Liver (tissue), 9 donors: ENCODE data around the gene COMMD2. TPM values are rescaled to one million over a fixed set of nuclear protein-coding genes. Genes with fewer than 3 reads are reported as not detected.
A peak's percentile ranks its signal among the peaks of the same experiment; 100 is the strongest.

Source experiments
- DNase-seq: peaks from one replicate; pipeline ENCODE4 v3.0.0-alpha.2; 2017; ENCODE audit warnings: low spot score
- H3K27ac ChIP-seq, 2 donors: one replicate each; pipeline ENCODE4 v1.7.0; 2013; ENCODE audit warnings: inconsistent platforms in 2 of 2, low read length in 2 of 2, control low read depth in 1 of 2, low read depth in 1 of 2, mild to moderate bottlenecking in 1 of 2
- H3K27me3 ChIP-seq, 4 donors: one replicate each; pipeline versions ENCODE4 v1.6.1 to v1.7.0; 2013; ENCODE audit warnings: low read length in 3 of 4, inconsistent platforms in 1 of 4, mild to moderate bottlenecking in 1 of 4, moderate library complexity in 1 of 4; ENCODE audit not compliant: control insufficient read depth in 4 of 4, insufficient read depth in 4 of 4
- H3K36me3 ChIP-seq, 4 donors: one replicate each; pipeline versions ENCODE4 v1.6.1 to v1.7.0; 2013; ENCODE audit warnings: low read length in 3 of 4, mild to moderate bottlenecking in 3 of 4, low read depth in 1 of 4, moderate library complexity in 1 of 4; ENCODE audit not compliant: control insufficient read depth in 4 of 4, insufficient read depth in 3 of 4
- H3K4me1 ChIP-seq, 4 donors: one replicate each; pipeline versions ENCODE4 v1.6.1 to v1.7.0; 2013; ENCODE audit warnings: low read length in 3 of 4, mild to moderate bottlenecking in 3 of 4, moderate library complexity in 1 of 4; ENCODE audit not compliant: control insufficient read depth in 4 of 4, insufficient read depth in 4 of 4
- H3K4me3 ChIP-seq, 3 donors: one replicate each; pipeline versions ENCODE4 v1.6.1 to v1.7.0; 2013; ENCODE audit warnings: low read length in 3 of 3, control low read depth in 1 of 3, low read depth in 1 of 3, mild to moderate bottlenecking in 1 of 3
- H3K9ac ChIP-seq, 2 donors: one replicate each; pipeline ENCODE4 v1.7.0; 2013; ENCODE audit warnings: low read length in 2 of 2, mild to moderate bottlenecking in 2 of 2, moderate library complexity in 2 of 2, control low read depth in 1 of 2, low read depth in 1 of 2
- H3K9me3 ChIP-seq, 4 donors: one replicate each; pipeline versions ENCODE4 v1.6.1 to v1.7.0; 2013; ENCODE audit warnings: low read length in 3 of 4; ENCODE audit not compliant: control insufficient read depth in 4 of 4
- ATF3 ChIP-seq: IDR thresholded peaks from 2 replicates; pipeline ENCODE4 v1.6.1; 2016; ENCODE audit warnings: antibody characterized with exemption
- FOXA2 ChIP-seq: IDR thresholded peaks from 2 replicates; pipeline ENCODE4 v1.6.1; 2016; ENCODE audit warnings: antibody characterized with exemption
- GABPA ChIP-seq, 2 donors: IDR thresholded peaks in 1 of 2; conservative IDR thresholded peaks in 1 of 2; 2 replicates each; pipeline ENCODE4 v1.6.1; 2016; ENCODE audit warnings: antibody characterized with exemption in 2 of 2, mild to moderate bottlenecking in 1 of 2, moderate library complexity in 1 of 2
- HNF4A ChIP-seq, 2 donors: conservative IDR thresholded peaks; 2 replicates each; pipeline ENCODE4 v1.6.1; 2016; ENCODE audit warnings: antibody characterized with exemption in 2 of 2, mild to moderate bottlenecking in 2 of 2
- JUND ChIP-seq, 2 donors: IDR thresholded peaks; 2 replicates each; pipeline ENCODE4 v1.6.1; 2016; ENCODE audit warnings: antibody characterized with exemption in 2 of 2
- MAX ChIP-seq: IDR thresholded peaks from 2 replicates; pipeline ENCODE4 v1.6.1; 2016; ENCODE audit warnings: antibody characterized with exemption
- NR2F2 ChIP-seq: IDR thresholded peaks from 2 replicates; pipeline ENCODE4 v1.6.1; 2016; ENCODE audit warnings: antibody characterized with exemption
- RAD21 ChIP-seq, 2 donors: IDR thresholded peaks; 2 replicates each; pipeline ENCODE4 v1.6.1; 2016; ENCODE audit warnings: antibody characterized with exemption in 2 of 2, mild to moderate bottlenecking in 2 of 2
- REST ChIP-seq: IDR thresholded peaks from 2 replicates; pipeline ENCODE4 v1.6.1; 2016; ENCODE audit warnings: antibody characterized with exemption, mild to moderate bottlenecking
- RXRA ChIP-seq, 2 donors: IDR thresholded peaks; 2 replicates each; pipeline ENCODE4 v1.6.1; 2017 to 2018; ENCODE audit warnings: antibody characterized with exemption in 2 of 2, mild to moderate bottlenecking in 1 of 2
- SP1 ChIP-seq: IDR thresholded peaks from 2 replicates; pipeline ENCODE4 v1.6.1; 2018; ENCODE audit warnings: antibody characterized with exemption, mild to moderate bottlenecking
- TAF1 ChIP-seq: conservative IDR thresholded peaks from 2 replicates; pipeline ENCODE4 v1.6.1; 2016; ENCODE audit warnings: antibody characterized with exemption, mild to moderate bottlenecking
- YY1 ChIP-seq: IDR thresholded peaks from 2 replicates; pipeline ENCODE4 v1.6.1; 2016; ENCODE audit warnings: antibody characterized with exemption, mild to moderate bottlenecking
- WGBS: extraction: QIAGEN DNeasy Blood & Tissue Kit; methylation state at CpG from one replicate; pipeline ENCODE4 v1.1.7; 2013; 5-methylcytosine and 5-hydroxymethylcytosine counted together
- polyA plus RNA-seq, 2 donors: library from polyadenylated mRNA; stranded (reverse) in 1 of 2; unstranded in 1 of 2; fragments of 200-250 nt in 1 of 2; fragments of >200 nt in 1 of 2; fragmentation: Nextera tagmentation in 1 of 2; extraction: Ambion mirVana in 1 of 2; gene quantifications; one replicate each; pipeline versions ENCODE4 v1.2.1 to v1.2.3, GENCODE V29; 2013 to 2015
- total RNA-seq, 2 donors: library from RNA; depleted of rRNA; stranded (reverse); fragments of >200 nt; gene quantifications; one replicate each; pipeline ENCODE4 v1.2.3, GENCODE V29; 2014
- TF ChIP-seq, protein P1 (sequence below): IDR thresholded peaks from 2 replicates; pipeline ENCODE4 v1.6.1; 2016; ENCODE audit warnings: antibody characterized with exemption
- donor health status: healthy.
- donor health status: healthy.
- donor health status: healthy.
- donor health status: healthy.
- donor health status: healthy.

Gene COMMD2
- total and polyA plus RNA-seq, 4 donors, result 5.8 to 15.4 (median 11.2) TPM

- Histone ChIP-seq H3K9ac (no peak overlapping the region), H3K27me3 (no peaks in the 10 kb centered on the region), H3K27ac (no peak overlapping the region), H3K4me1 (no peaks in the 10 kb centered on the region), H3K9me3 (no peaks in the 10 kb centered on the region), H3K4me3 (no peak overlapping the region), H3K36me3 (no peaks in the 10 kb centered on the region)
- 78% methylated on average over 4 of the region's 4 CpGs for WGBS
- DNase-seq, result no peak
- TF ChIP-seq RXRA (IDR thresholded peaks at IDR 0.05) (no peak), REST (no peak), SP1 (no peak), ATF3 (no peak), RAD21 (IDR thresholded peaks at IDR 0.05) (no peak), FOXA2 (no peak), YY1 (no peak), JUND (IDR thresholded peaks at IDR 0.05) (no peak), GABPA (IDR thresholded peaks at IDR 0.05 in 1 of 2, conservative IDR thresholded peaks at IDR 0.05 in 1 of 2) (no peak), TAF1 (no peak), MAX (no peak), HNF4A (conservative IDR thresholded peaks at IDR 0.05) (no peak)
Measured at GRCh38 chr3:149781211-149781610, 28.9 kb upstream of the COMMD2 start.

DNA sequence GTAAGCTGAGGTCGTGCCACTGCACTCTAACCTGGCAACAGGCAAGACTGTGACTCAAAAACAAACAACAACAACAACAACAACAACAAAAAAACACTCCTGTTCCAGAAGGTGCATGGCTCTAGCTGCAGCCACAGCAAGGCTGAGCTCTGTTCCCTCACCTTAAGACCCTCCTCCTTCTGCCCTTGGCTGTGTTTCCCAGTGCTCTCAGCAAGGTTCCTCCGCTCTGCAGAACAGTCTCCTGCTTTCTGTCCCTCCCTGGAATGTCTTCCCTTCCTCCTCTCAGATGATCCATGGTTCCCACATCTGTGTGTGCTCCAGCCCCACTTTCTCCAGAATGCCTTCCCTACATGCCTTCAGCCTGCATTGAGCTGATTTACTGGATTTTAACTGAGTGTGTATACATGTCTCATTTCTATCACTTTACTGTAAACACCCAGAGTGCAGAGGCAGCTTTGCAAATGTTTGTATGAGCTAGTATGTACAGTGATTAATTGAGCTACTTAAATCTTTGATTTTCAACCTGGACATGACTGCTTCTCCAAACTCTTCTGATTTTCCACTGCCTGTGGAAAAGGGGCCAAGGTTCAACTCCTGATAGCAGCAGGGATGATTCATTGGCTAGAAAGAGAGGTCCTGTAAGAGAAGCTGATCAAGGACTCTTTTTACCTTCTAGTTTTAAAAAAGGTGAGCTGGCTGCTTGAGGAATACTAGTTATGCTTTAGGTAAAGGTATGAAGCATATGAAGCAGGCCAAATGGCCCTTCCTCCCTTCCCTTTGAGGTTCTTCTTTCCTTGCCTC lies 25.3 kb upstream of the COMMD2 start:
- no peak for DNase-seq
- Histone ChIP-seq H3K9me3 (no peaks in the 10 kb centered on the region), H3K27me3 (no peaks in the 10 kb centered on the region), H3K27ac (no peak overlapping the region), H3K9ac (no peak overlapping the region), H3K36me3 (no peaks in the 10 kb centered on the region), H3K4me3 (no peak overlapping the region), H3K4me1 (no peaks in the 10 kb centered on the region)
- 96% methylated on average over 2 of the region's 2 CpGs for WGBS
- no peak for TF ChIP-seq GABPA (IDR thresholded peaks at IDR 0.05 in 1 of 2, conservative IDR thresholded peaks at IDR 0.05 in 1 of 2)
- no peak for TF ChIP-seq RAD21 (IDR thresholded peaks at IDR 0.05)
- no peak for TF ChIP-seq YY1
- no peak for TF ChIP-seq RXRA (IDR thresholded peaks at IDR 0.05)
- peak; percentile 46 to 51 for TF ChIP-seq HNF4A (conservative IDR thresholded peaks at IDR 0.05)

GRCh38 chr3:149776170-149776569 lies 23.9 kb upstream of the COMMD2 start:
- Histone ChIP-seq H3K4me1 (no peaks in the 10 kb centered on the region), H3K9me3 (no peaks in the 10 kb centered on the region), H3K27me3 (no peaks in the 10 kb centered on the region), H3K4me3 (no peak overlapping the region), H3K9ac (no peak overlapping the region), H3K36me3 (no peaks in the 10 kb centered on the region), H3K27ac (no peak overlapping the region)
- DNase-seq, result no peak
- WGBS, result 76% methylated on average over 1 of the region's 1 CpG
- TF ChIP-seq, protein P1, sequence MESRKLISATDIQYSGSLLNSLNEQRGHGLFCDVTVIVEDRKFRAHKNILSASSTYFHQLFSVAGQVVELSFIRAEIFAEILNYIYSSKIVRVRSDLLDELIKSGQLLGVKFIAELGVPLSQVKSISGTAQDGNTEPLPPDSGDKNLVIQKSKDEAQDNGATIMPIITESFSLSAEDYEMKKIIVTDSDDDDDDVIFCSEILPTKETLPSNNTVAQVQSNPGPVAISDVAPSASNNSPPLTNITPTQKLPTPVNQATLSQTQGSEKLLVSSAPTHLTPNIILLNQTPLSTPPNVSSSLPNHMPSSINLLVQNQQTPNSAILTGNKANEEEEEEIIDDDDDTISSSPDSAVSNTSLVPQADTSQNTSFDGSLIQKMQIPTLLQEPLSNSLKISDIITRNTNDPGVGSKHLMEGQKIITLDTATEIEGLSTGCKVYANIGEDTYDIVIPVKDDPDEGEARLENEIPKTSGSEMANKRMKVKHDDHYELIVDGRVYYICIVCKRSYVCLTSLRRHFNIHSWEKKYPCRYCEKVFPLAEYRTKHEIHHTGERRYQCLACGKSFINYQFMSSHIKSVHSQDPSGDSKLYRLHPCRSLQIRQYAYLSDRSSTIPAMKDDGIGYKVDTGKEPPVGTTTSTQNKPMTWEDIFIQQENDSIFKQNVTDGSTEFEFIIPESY, result no peak
- TF ChIP-seq MAX (no peak), ATF3 (no peak), JUND (IDR thresholded peaks at IDR 0.05) (no peak), NR2F2 (no peak), REST (no peak)
